Subcutaneous adipose tissue (tissue), 4 donors: ENCODE measurements around the gene GAL3ST1. TPM values are rescaled to one million over a fixed set of nuclear protein-coding genes. Genes with fewer than 3 reads are reported as not detected.

Experiments used
- total RNA-seq, 4 donors: library from RNA; depleted of rRNA; stranded (reverse); fragments of >200 nt; gene quantifications; one replicate each; pipeline ENCODE4 v1.1.0, GENCODE V29; 2016
- TF ChIP-seq, protein P1 (sequence below): fragments of 450-650 bp; IDR thresholded peaks from one replicate; pipeline ENCODE4 v1.5.1; 2016; ENCODE audit warnings: low read depth, mild to moderate bottlenecking, control low read depth, antibody characterized with exemption, moderate library complexity

Gene GAL3ST1
- total RNA-seq, 4 donors from 2014 or later, result 0.66 to 1.0 TPM; not detected in 2

DNA sequence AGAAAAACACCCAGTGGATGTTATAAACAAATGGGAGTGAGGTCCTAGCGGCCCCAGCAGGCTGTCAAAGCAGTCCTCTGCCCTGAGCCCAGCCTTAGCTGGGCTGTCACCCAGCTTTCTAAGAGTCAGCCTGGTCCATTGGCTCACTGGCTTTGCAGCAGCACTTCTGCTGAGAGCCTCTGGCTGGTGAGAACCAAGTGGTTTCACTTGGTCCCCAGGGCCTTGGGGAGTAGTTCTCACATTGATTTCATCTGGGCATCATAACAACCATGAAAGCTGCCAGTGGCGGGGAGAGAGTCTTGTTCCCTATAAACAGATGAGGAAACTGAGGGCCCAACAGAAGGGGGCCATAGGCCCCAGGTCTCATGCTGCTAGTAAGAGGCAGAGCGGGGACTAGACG, 39.3 kb downstream of the GAL3ST1 start:
- TF ChIP-seq, protein P1, sequence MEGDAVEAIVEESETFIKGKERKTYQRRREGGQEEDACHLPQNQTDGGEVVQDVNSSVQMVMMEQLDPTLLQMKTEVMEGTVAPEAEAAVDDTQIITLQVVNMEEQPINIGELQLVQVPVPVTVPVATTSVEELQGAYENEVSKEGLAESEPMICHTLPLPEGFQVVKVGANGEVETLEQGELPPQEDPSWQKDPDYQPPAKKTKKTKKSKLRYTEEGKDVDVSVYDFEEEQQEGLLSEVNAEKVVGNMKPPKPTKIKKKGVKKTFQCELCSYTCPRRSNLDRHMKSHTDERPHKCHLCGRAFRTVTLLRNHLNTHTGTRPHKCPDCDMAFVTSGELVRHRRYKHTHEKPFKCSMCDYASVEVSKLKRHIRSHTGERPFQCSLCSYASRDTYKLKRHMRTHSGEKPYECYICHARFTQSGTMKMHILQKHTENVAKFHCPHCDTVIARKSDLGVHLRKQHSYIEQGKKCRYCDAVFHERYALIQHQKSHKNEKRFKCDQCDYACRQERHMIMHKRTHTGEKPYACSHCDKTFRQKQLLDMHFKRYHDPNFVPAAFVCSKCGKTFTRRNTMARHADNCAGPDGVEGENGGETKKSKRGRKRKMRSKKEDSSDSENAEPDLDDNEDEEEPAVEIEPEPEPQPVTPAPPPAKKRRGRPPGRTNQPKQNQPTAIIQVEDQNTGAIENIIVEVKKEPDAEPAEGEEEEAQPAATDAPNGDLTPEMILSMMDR, result no peak

DNA sequence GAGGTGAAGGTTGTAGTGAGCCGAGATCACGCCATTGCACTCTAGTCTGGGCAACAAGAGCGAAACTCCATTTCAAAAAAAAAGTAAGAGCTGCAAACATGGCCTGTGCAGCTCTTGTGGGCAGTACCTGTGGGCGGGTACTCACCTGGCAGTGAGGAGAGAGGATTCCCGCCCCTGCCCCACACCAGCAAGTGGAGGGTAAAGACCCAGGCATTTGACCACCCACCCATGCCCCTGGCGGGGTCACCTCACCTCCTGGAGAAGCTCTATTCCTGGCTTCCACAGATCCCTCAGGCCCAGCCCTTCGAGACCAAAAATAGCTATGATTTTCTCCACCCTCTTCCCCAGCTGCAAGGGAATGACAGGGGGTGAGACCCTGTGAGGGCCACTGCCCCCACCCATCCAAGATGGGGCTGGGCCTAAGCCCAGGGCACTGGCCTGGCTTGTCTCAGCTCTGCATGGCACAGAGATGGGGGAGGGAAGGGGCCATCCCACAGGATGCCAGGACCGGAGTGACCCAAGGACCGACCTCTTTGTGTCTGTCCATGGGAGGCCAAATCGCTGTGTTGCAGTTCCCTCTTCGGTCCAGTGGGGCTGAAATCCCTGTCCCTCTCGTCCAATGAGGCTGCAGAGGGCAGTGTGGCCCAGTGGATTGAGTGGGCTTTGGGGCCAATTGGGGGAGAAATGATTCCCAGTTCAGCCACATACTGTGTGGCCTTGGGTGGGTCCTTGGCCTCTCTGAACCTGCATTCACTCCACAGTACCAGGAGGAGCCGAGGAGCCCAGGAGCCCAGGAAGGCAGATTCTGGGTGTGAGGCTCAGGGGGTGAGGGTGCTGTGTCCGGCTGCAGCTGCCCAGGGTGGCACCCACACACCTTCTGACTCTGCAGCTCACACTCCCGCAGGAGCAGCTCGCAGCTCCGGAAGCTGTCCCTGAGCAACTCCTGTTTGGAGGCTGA, 42.5 kb downstream of the GAL3ST1 start:
- TF ChIP-seq, protein P1, result no peak

DNA sequence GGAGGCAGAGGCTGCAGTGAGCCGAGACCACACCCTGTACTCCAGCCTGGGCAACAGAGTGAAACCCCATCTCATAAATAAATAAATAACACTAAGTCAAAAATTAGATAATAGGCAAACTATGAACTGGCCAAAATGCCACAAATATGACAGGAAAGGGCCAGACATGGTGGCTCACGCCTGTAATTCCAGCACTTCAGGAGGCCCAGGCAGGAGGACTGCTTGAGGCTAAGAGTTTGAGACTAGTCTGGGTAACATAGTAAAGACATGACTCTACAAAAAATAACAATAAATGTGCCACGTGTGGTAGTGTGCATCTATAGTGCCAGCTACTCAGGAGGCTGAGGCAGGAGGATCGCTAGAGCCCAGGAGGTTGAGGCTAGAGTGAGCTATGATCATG, 47.8 kb downstream of the GAL3ST1 start:
- TF ChIP-seq, protein P1, result no peak

DNA sequence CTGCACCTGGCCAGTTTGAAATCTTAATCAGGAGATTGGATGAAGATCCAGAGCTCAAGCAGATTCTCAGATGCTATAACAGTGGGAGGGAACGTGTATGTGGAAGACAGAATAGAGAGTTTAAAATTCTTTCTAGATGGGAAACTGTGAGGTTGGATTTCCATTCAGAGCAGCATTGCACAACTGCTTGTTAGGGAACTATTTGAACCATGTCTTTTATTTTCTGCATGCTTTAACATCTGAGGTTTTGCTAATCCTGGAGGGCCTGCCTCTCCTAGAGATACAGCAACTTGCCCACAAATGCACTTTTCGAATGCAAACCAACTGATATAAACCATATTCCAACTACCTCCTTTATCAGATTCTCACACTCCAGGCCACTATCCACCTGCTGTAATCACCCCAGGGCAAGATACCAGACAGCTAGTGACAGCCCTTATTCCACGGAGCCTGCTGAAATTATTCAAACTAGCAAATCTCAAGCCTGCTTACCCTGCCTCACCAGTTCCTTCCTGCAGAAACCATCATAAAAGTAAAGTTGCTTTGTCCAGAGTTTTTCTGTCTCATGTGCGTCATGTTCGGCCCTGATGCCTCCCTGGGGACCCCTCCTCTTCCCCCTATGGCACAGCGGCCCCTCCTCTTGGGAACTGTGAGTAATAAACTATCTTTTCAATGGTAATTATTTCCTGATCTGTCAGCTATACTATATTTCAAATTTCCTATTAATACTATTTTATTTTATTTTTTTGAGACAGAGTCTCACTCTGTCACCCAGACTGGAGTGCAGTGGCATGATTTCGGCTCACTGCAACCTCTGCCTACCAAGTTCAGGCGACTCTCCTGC, 50.6 kb downstream of the GAL3ST1 start:
- TF ChIP-seq, protein P1, result no peak

DNA sequence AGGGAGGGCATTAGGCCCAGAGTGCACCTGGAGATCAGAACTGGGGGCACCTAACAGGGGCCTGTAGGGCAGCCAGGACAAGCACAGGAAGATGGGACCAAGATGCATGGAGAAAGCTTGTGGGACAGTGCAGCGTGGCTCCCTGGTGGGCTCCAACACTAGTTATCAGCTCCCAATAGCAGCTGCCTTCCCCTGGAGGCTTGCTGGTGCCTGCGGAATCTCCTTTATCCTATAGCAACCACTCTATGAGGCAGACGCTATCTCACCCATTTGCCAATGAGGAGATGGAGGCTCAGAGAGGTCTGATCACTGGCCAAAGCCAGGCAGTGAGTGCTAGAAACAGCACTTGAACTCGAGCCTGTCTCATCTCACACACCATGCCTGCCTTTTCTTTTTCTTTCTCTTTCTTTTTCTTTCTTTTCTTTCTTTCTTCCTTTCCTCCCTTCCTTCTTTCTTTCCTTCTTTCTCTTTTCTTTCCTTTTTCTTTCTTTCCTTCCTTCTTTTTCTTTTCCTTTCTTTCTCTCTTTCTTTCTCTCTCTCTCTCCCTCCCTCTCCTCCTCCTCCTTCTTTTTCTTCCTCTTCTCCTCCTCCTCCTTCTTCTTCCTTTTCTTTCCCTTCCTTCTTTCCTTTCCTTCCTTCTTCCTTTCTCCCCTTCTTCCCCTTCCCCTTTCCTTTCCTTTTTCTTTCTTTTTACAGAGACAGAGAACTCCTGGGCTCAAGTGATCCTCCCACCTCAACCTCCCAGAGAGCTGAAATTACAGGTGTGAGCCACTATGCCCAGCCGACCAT, 52.9 kb downstream of the GAL3ST1 start:
- TF ChIP-seq, protein P1, result no peak

DNA sequence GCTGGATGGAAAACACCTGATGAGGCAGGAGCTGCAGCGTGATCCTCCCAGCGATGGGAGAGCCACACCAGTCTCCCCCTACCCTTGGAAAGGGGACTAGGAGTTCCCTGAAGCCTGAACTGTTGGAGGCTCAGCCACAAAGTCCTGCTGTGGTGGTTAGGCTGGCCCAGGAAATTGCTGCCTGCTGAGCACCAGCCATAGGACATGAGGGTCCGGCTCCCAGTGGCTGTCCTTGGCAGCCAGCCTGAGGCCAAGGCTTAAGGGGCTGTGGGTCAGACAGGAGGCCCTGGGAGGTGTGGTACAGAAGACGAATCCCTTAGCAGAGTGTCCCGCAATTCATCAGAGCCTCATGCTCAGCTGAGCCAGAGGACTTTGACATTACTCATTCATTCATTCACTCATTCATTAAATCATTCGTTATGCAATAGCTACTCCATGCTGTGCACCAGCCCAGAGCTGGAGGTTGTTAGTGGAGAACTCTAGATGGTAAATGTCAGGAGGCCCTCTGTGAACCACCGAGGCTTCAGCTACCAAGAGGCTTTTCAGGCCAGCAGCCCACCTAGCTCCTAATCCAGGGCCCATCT, 54.5 kb downstream of the GAL3ST1 start:
- TF ChIP-seq, protein P1, result no peak
